Vagina (tissue), 2 donors: Measurements from ENCODE around the gene SMURF2.

Source experiments
- POLR2A ChIP-seq, 2 donors: fragments of 450-650 bp; IDR thresholded peaks; one replicate each; pipeline ENCODE4 v1.6.1; 2017; ENCODE audit warnings: antibody characterized with exemption in 2 of 2, mild to moderate bottlenecking in 2 of 2, moderate library complexity in 2 of 2
- POLR2AphosphoS5 ChIP-seq, 2 donors: sonication (generic); formaldehyde crosslinking; IDR thresholded peaks; one replicate each; pipeline ENCODE4 v1.9.0; 2017; ENCODE audit warnings: antibody characterized with exemption in 2 of 2, mild to moderate bottlenecking in 2 of 2, low read depth in 1 of 2; ENCODE audit not compliant: insufficient read depth in 1 of 2
- TF ChIP-seq, protein P1 (sequence below), 3 experiments: fragments of 450-650 bp in 2 of 3; fragments of 200-600 bp in 1 of 3; sonication (generic) in 1 of 3; IDR thresholded peaks; one replicate each; pipeline ENCODE4 v1.5.1; 2017 to 2019; ENCODE audit warnings: antibody characterized with exemption in 3 of 3, mild to moderate bottlenecking in 2 of 3, moderate library complexity in 2 of 3

DNA sequence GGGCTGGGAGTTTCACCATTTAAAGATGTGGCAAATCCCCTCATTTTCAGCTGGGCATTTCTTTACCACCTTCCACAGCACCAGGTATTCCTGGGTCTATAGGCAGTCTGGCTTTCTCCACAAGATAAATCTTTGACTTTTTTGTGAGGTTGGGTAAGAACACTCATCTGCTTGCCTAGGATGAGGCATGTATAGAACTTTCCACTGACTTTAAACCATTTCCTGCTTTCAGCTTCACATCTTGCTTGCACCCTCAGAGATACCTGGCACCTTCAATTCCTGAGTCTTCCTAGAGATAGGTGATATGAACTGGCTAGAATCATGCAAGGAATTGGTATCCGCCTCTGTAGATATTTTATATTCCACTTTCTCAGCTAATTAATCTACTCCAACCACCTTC is 27.9 kb downstream of the SMURF2 start:
- TF ChIP-seq POLR2A (IDR thresholded peaks at IDR 0.05) (no peak), POLR2AphosphoS5 (IDR thresholded peaks at IDR 0.05; ENCODE audit: insufficient read depth in 1 of 2, low read depth in 1 of 2) (no peak)
- TF ChIP-seq, protein P1, sequence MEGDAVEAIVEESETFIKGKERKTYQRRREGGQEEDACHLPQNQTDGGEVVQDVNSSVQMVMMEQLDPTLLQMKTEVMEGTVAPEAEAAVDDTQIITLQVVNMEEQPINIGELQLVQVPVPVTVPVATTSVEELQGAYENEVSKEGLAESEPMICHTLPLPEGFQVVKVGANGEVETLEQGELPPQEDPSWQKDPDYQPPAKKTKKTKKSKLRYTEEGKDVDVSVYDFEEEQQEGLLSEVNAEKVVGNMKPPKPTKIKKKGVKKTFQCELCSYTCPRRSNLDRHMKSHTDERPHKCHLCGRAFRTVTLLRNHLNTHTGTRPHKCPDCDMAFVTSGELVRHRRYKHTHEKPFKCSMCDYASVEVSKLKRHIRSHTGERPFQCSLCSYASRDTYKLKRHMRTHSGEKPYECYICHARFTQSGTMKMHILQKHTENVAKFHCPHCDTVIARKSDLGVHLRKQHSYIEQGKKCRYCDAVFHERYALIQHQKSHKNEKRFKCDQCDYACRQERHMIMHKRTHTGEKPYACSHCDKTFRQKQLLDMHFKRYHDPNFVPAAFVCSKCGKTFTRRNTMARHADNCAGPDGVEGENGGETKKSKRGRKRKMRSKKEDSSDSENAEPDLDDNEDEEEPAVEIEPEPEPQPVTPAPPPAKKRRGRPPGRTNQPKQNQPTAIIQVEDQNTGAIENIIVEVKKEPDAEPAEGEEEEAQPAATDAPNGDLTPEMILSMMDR (IDR thresholded peaks at IDR 0.05): no peak
